HG02571 (cell line): ENCODE results near the gene CARD11.
"Not testable (repeated sequence)": the region's sequence is repeated elsewhere in the genome, so short reads cannot be mapped to it uniquely, and the experiment has no call there.

Source experiments
- ATAC-seq: cut with Tn5 transposase; IDR thresholded peaks from one replicate; pipeline ENCODE4 v1.9.1; 2021; ENCODE audit warnings: mild to moderate bottlenecking, moderate library complexity; ENCODE audit not compliant: unreplicated experiment

The CARD11 gene

DNA sequence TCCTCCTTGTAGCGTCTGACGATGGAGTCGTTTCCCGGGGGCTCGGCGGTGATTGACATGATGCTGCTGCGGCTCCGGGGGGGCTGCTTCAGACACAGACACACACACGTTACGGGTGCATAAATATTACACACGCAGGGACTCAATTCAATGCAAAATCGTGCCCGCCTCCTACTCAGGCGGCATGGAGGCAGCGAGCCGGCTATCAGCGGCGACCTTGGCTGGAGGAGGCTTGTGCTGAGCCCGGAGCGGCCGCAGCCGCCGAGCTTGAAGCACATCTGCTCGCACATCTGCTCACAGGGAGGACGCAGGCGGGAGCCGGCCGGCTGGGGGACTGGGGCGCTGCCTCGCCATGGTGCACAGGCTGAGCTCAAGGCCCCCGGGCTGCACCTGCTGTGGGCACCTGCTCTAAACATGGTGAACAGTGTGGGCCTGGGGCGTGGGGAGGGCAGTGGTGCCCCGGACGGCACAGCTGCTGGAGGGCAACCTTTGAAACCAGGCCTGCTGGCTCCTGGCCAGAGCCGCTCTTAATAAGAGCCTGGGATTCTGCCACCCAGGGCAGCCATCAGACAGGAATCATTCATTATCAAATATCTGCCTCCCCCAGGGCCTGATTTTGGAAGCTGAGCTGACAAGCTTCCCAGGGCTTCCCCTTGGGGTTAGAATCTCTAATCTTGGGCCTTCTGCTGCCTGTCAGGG is 114.9 kb downstream of the CARD11 start:
- no peak for ATAC-seq

GRCh38 chr7:2928256-2928612 is 115.4 kb downstream of the CARD11 start:
- no peak for ATAC-seq

GRCh38 chr7:2927592-2927991 is 116.1 kb downstream of the CARD11 start:
- ATAC-seq, result no peak

- ATAC-seq, result no peak
Measured at GRCh38 chr7:2926896-2927405, 116.7 kb downstream of the CARD11 start.

DNA sequence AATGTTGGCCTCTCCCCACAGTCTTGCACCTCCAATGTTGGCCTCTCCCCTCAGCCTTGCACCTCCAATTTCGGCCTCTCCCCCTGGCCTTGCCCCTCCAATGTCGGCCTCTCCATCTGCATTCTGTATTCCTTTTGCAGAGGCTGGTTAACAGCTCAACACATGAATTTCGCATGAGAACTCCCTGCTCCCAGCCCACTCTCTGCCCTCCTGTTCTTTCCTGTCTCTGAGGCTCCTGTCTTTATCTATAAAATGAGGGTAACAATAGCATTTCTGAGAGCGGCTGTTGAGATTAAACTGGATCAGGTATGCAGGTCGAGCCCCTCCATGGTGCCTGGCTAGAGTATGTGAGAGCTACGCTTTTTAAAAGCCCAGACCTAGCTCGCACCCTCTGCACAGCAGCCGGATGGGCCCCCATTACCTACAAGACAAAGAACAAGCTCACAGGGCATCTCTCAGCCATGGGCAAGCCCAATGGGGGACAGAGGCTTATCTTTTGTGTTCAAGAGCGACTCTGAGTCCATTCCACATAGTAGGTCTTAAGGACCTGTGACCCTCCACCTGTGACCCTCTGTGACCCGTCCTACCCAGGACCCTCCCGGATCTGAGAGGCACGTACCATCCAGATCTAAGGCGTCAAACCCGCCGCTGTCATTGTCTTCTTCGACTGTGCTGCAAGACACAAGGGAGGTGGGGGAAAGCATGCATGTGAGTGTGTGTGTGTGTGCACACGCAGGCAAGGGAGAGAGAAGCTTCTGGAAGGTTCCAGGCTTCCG is 117.4 kb downstream of the CARD11 start:
- no peak for ATAC-seq

GRCh38 chr7:2924866-2925840 is 118.5 kb downstream of the CARD11 start:
- ATAC-seq, result no peak

DNA sequence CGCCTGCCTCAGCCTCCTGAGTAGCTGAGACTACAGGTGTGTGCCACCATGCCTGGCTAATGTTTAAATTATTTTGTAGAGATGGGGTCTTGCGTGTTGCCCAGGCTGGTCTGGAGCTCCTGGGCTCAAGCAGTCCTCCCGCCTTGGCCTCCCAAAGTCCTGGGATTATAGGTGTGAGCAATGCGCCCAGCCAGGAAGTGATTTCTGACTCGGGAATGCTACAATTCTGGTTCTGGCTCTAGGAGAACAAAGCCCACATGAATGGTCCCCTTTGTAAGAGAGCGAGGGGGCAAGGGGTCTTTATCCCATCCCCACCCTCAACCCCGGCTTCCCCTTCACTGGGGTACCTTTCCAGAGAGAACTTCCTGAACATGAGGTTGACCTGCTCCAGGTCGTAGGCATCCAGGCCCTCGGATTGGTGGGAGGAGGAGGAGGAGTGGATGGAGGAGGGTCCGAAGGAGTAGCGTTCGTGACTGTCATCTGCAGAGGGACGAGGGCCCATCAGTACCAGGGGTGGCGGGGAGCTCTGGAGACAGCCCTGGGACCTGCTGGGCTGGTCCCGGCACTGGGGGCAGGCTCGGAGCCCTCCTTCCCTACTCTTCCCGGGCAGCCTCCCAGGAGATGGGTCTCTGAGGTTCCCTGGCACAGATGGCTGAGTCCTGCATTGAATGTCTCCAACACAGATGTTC is 119.6 kb downstream of the CARD11 start:
- no peak for ATAC-seq

- ATAC-seq, result no peak
Measured at GRCh38 chr7:2923291-2923781, 120.3 kb downstream of the CARD11 start.

GRCh38 chr7:2922866-2923265 is 120.8 kb downstream of the CARD11 start:
- no peak for ATAC-seq

GRCh38 chr7:2922348-2922691 is 121.3 kb downstream of the CARD11 start:
- ATAC-seq, result no peak

GRCh38 chr7:2921653-2922347 is 121.9 kb downstream of the CARD11 start:
- no peak for ATAC-seq

DNA sequence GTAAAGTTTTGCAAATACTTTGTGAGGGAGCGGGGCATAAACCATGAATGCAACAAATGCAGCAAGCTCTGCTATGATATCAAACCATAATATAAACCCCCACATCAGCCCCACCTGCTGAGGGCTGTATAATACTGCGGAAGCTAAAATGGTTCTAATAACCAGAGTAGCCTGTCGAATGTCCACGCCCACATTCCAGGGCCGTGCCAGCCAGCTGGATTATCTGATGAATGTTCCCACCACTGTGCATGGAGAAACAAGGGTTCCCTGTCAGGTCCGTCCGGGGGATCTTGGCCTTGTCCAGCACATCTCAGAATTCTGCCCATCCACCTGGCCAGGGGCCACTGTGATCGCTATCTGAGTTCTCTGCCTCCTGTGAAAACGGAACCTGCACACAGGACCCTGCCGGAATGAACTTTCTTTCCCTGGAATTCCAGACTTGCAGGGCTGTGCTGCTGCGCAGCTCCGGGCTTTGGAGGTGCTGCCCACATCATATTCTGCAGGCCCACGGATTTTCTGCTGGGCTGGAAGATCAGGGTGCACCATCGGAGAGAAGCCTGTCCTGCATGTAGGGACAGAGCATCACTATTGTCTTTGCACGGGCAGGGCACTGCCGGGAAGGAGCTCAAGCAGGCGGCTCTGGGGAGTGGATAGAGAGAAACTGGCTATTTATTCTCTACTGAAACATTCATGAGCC is 122.6 kb downstream of the CARD11 start:
- ATAC-seq, result no peak

GRCh38 chr7:2920480-2920879 is 123.2 kb downstream of the CARD11 start:
- not testable (repeated sequence) for ATAC-seq

DNA sequence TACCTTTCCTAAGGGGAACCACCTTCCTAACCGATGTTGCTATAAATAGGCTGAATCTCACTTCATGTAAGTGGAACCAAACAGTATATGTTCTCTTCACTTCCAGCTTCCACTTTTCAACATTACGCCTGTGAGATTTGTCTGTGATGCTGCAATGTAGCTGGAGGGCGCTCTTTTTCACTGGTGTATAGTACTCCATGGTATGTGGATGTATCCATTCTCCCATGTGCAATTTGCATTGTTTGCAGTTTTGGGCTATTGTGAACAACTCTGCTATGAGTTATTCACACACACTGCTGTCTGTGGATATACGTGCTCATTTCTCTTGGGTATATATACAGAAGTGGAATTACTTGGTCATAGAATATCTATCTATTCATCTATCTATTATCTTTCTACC is 123.6 kb downstream of the CARD11 start:
- no peak for ATAC-seq

DNA sequence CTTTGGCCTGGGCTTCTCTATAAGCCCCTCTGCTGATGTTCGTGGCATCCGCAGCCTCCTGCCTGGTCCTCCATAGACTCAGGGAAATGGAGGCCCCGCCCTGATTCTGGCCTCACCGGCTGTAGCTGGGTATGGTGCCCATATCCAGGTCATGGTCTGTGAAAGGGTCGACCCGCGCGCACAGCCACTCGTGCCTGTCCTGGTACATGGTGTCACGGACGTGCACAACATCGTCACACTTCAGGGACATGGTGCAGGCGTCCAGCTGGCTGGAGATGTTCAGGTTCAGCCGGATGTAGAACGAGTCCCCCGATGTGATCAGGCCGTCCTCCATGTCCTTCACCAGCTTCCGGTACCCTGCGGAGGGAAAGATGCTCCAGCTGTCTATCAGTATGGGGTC is 124.4 kb downstream of the CARD11 start:
- ATAC-seq, result no peak

DNA sequence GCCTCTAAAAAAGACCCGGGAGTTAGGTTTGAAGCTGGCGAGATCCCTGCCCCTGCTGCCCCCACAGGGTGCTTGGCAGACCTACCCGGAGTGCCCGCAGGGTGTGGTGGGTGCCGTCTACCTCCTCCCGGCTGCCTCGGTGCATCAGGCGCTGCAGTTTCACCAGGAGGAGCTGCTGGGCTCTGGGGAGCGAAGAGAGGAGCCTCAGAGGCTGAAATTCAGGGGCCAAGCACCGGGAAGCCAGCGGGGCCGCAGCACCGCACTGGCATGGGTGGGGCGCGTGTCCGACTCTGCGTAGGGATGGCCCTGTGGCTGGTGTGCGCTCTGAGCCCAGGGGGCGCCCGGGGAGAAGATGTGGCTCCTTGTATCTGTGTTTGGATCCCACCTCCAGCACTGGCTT is 125.3 kb downstream of the CARD11 start:
- no peak for ATAC-seq

DNA sequence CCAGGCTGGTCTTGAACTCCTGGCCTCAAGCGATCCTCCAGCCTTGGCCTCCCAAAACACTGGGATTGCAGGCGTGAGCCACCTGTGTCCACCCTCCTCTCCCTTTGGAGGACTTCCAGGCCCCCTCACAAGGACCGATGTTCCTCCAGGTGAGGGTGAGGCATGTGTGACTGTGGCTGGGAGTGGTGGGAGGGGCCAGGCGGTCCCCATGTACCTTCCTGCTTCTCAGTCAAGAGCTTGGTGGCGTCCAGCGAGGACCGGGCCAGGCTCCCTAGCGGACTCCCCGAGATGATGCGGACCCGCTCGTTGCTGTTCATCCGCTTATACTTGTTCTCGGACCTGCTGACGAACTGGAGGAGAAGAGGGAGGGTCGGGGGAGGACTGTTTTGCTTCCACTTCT is 128.6 kb downstream of the CARD11 start:
- no peak for ATAC-seq

GRCh38 chr7:2913760-2914387 is 129.8 kb downstream of the CARD11 start:
- ATAC-seq, result no peak
